ENCODE data around the gene ACACB.

ACACB gene

GRCh38 chr12:109212460-109213115 lies 96.2 kb downstream of the ACACB start:
- no peak for TF ChIP-seq CTCF (IDR thresholded peaks at IDR 0.05; ENCODE audit: extremely low read depth, missing control alignments)
- no peak for DNase-seq (ENCODE audit: low spot score)

- no peak for TF ChIP-seq CTCF (IDR thresholded peaks at IDR 0.05; ENCODE audit: extremely low read depth, missing control alignments)
- DNase-seq (ENCODE audit: low spot score): no peak
These were observed 97.7 kb downstream of the ACACB start for GRCh38 chr12:109214131-109214530.

GRCh38 chr12:109218996-109219395 lies 102.6 kb downstream of the ACACB start:
- no peak for DNase-seq (ENCODE audit: low spot score)
- TF ChIP-seq CTCF (IDR thresholded peaks at IDR 0.05; ENCODE audit: extremely low read depth, missing control alignments): no peak

GRCh38 chr12:109219938-109220337 lies 103.6 kb downstream of the ACACB start:
- DNase-seq (ENCODE audit: low spot score): no peak
- no peak for TF ChIP-seq CTCF (IDR thresholded peaks at IDR 0.05; ENCODE audit: extremely low read depth, missing control alignments)

GRCh38 chr12:109221277-109221931 lies 105.0 kb downstream of the ACACB start:
- DNase-seq (ENCODE audit: low spot score): no peak
- TF ChIP-seq CTCF (IDR thresholded peaks at IDR 0.05; ENCODE audit: extremely low read depth, missing control alignments): no peak

- no peak for DNase-seq (ENCODE audit: low spot score)
- no peak for TF ChIP-seq CTCF (IDR thresholded peaks at IDR 0.05; ENCODE audit: extremely low read depth, missing control alignments)
These were observed 105.7 kb downstream of the ACACB start for GRCh38 chr12:109222062-109222461.

- no peak for DNase-seq (ENCODE audit: low spot score)
- no peak for TF ChIP-seq CTCF (IDR thresholded peaks at IDR 0.05; ENCODE audit: extremely low read depth, missing control alignments)
These were observed 106.1 kb downstream of the ACACB start for GRCh38 chr12:109222496-109222895.

Data from GM20000 (cell line).